Frontal cortex (tissue), 4 donors: ENCODE results near the gene MCAT. TPM values are rescaled to one million over a fixed set of nuclear protein-coding genes. Genes with fewer than 3 reads are reported as not detected.
"Not testable (repeated sequence)": the region's sequence is repeated elsewhere in the genome, so short reads cannot be mapped to it uniquely, and the experiment has no call there.

Experiments used
- DNase-seq, 2 donors: peaks; one replicate each; pipeline ENCODE4 v3.0.0; 2012; ENCODE audit warnings: low spot score in 2 of 2
- FAIRE-seq: peaks from 2 replicates; lab custom pipeline; 2012; peaks lifted over from hg19 to GRCh38; lab: Jason Lieb, UNC
- total RNA-seq: library from RNA; depleted of rRNA; stranded (reverse); fragments of >200 nt; gene quantifications from one replicate; pipeline ENCODE4 v1.2.3, GENCODE V29; 2014
- donor health status: control.
- donor health status: control.
- donor health status: control.

Gene MCAT
- total RNA-seq, 1 donor from 2014 or later = 13.9 TPM

DNA sequence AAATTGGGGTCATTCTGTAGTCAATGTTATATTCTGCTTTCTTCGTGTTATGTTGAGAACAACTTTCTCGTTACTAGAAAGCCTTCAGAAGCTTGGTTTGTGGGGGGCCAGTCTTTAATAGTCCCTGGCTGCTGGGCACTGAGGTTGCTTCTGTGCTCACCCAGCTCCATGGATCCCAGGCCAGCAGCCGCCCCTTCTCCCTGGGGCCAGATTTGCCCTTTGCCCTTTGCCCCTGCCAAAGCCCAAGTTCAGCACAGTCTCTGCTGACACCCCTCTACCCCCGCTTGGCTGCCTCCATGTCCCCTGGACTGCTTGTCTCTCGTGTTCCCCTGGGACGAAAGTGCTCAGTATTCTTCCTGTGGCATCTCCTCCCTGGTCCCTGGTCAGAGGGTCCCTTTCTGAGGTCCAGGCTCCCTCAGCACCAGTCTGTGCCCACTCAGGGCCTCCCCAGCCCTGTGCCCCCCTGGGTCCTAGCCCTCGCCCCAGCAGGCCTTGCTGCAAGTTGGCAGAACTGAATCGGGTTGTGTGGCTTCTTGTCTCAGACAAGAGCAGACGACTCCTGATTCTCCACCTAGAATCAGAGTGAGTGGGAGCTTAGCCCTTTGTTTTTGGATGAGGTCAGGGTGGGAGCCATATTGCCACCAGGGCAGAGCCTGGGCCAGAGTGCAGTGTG, 14.8 kb upstream of the MCAT start:
- no peak for FAIRE-seq

DNA sequence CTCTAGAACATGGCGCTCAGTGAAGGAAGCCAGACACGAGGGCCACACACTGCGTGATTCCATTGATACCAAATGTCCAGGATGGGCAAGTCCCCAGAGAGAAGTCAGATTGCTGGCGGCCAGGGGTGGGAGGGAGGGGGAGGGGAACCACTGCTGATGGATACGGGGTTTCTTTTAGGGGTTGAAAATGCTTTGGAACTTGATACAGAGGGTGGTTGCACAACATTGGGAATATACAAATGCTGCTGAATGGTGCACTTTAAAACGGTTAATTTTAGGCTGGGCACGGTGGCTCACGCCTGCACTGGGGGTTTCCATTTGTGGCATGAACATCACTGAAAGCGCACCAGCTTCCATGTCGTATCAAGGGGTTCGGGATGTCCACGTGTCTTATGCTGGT, 13.2 kb upstream of the MCAT start:
- no peak for DNase-seq
- no peak for FAIRE-seq

More for the DNA sequence above, 14.8 kb upstream of the MCAT start:
- DNase-seq = no peak

DNA sequence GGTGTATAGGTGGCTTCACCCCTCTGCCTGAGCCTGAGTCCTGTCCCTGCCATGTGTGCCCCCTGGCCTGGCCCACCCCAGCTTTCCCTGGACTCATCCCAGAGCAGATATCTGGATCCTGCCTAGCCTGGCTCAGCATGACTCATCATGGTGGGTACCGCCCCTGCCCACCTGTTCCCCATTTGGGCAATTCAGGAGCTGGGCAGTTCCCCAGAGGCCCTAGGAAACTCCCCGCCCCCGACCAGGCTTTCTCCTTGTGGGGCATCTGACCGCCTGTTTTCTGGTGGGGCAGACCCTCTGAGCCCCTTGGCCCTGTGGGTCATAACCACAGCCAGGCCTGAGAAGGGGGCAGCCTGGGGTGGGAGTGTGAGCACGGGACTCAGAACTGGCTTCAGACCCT, 12.6 kb upstream of the MCAT start:
- FAIRE-seq (no peak), DNase-seq (no peak)

DNA sequence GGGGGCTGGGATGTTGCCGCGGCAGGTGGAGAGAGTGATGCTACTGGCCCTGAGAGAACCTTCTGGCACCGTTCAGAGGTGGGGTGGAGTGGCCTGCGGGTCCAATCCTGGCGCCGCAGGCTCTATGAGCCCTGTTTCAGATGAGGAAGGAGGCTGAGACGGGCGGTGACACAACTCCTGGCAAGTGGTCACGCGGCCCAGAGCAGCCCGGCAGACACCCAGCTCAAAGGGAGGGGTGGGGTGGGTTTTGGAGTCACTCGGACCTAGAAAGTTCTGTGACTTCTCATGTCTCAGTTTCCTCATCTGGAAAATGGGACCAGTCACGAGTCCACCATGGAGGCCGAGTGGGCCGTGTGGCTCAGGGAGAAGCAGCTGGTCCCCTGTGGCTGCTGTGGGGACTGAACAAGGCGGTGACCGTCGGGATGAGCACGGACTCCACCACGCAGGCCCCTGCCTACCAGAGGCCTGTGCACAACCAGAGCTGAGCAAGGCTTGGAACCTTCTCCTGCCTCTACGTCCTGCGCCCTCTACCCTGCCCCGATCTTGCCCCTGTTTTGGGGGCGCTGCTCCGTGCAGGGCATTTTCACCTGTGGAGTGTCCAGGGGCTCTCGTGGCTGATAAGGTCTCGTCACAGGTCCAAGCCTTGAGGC, 11.8 kb upstream of the MCAT start:
- no peak for DNase-seq
- no peak for FAIRE-seq

DNA sequence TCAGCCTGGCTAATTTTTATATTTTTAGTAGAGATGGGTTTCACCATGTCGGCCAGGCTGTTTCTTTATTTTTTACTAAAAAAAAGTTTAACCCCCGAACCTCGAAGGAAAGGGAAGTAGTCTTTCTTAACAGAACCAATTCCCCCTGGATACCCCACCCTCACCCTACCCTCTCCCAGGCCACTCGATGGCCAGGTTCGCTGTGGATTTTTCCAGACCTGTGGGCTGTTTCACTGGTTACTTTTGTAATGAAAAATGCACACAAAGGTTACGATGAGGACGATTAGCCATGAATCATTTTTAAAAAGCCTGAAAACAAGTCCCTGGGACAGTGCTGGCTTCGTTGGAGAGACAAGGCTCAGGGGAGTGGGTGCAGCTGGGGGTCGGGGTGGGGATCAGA, 10.7 kb upstream of the MCAT start:
- DNase-seq (no peak), FAIRE-seq (no peak)

DNA sequence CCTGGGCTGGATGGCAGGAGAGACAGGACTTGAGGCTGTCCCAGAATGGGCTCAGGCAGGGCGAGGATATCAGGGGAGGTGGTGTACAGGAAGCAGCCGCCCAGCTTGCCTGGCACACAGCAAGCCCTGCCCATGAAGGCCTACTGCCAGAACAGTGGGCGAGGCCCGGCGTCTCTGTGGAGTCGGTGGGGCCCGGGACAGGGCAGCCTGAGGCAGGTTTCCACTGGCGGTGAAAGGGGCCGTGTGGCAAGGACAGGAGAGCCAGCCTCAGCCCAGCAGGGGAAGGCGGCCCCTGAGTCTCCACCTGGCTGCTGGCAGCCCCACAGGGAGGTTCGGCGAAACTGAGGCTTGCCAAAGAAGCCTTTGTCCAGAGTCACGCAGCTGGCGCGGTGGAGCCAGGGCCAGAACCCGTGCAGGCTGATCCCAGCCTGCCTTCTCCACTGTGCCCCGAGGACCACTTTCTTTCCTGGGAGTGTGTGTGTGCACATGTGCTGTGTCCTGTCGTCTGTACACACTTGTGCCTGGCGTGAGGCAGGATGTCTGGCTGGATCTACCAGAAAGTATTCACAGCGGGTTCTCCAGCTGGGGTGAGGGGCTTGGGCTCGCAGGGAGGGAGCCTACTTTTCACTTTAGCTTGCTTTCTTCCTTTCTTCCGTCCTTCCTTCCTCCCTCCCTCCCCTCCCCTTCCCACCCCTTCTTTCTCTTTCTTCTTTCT, 9.3 kb upstream of the MCAT start:
- FAIRE-seq (no peak), DNase-seq (peak in 1 of 2 donors; percentile 61)

DNA sequence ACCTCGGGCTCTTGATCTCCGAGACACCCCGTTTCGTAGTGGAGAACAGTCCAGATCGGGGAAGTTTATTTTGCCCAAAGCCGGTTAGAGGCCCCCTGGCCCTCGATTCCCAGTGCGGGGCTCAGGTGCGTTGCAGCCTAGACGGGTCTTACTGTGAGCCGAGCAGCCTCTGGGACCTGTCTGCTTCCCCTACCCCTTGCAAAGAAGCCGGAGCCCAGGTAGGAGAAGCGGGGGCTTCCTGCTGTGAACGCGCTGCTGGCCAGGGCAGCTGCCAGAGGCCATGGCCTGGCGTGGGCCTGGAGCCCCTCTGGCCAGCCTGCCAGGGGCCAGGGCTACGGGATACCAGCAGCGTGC, 8.8 kb upstream of the MCAT start:
- DNase-seq (no peak), FAIRE-seq (no peak)

DNA sequence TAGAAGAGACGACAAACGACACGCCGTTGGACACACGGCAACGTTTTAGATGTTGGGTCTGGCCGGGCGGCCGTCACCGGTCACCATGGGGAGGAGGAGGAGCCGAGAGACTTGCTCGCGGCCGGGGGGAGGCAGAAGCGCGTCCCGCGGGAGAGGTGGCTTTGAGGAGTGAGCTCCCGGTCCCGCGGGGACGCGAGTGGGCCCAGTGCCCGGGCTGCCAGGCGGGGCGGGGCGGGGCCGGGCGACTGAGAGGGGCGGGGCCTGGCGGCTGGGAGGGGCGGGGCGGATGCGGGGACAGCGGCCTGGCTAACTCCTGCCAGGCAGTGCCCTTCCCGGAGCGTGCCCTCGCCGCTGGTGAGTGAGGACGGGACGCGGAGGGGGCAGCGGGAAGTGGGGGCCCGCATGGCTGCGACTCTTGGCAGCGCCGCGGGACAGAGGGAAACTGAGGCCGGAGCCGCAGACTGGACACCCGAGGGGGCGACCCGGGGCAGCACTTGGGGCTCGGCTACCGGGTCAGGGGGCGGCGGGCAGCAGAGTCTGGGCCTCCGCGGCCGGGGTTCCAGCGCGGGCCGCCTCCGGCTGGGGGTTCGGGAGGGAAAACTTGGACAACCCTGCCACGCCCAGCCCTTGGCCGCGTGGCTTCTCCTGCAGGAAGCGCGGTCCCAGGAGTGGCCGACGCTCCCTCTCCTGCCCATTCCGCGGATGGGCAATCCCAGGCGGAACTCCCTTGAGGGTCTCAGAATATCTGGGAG, 8.2 kb upstream of the MCAT start, which contains the start of gene TSPO:
Gene TSPO, plus strand, starts transcription at position 309 of the 752 bp plus-strand sequence. CDS start 7,680 bp downstream, outside the sequence.
- FAIRE-seq (no peak), DNase-seq (peak; percentile 89 to 95)

DNA sequence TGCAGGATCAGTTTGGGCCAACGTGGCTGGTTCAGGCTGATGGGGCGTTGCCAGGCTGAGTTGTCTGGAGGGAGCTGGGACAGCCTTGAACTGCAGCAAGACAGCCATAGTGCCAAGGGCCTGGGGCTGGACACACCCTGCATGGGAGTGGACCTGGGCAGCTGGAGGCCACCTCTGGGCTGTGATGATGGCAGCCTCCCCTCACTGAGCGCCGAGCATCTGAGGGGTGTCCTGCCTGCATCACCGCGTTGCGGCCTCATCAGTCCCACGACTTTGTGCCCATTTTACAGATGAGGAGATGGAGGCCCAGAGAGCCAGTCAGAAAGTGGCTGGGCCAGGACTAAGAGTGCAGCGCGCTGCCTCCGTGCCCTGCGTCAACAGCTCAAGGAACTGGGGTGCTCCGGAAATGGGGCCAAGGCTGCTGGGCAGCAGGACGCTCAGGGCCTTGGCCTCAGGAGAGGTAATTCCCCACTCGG, 7.6 kb upstream of the MCAT start:
- FAIRE-seq (no peak), DNase-seq (no peak)

DNA sequence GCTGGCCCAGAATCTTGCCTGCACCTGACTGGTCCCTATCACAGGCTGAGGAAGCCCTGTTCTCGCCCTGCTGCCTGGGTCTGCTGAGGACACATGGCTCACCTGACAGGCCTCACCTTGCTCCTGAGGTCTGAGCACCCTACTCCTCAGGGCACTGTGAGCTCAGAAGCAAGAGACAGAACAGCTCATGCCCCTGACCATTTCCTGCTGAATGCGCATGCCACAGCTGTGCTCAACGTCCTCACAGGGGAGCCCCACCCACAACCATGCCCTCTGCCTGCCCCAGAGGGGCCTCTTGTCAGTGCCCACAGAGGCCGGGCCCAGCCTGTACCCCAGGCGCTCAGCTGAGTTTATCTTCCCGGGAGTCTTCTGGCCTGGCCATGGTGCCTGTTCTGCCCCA, 5.4 kb upstream of the MCAT start:
- DNase-seq = no peak
- no peak for FAIRE-seq

DNA sequence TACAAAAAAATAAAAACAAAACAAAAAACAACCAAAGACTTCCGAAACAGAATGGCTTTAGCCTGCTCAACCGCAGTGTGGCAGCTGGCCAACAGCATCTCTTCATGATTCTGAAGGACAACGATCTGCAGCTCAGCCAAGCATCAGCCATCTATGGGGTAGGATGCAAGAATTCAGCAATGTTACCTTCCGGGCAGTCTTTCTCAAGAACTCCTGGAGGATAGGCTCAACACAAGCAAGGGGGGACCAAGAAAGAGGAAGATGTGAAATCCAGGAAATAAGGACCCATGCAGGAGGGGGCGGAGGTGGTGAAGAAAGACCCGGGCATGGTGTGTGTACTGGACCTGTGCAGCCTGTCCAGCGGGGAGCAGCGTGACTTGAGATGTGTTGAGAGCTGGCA, 4.6 kb upstream of the MCAT start:
- DNase-seq (no peak), FAIRE-seq (no peak)

DNA sequence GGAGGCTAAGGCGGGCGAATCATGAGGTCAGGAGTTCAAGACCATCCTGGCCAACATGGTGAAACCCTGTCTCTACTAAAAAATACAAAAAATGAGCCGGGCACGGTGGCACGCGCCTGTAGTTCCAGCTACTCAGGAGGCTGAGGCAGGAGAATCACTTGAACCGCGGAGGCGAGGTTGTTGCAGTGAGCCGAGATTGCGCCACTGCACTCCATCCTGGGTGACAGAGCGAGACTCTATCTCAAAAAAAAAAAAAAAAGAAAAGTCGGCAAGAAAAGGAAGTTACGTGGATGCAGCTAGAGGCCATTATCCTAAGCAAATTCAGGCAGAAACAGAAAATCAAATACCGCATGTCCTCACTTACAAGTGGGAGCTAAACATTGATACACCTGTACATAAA, 3.1 kb upstream of the MCAT start:
- not testable (repeated sequence) for DNase-seq, FAIRE-seq

DNA sequence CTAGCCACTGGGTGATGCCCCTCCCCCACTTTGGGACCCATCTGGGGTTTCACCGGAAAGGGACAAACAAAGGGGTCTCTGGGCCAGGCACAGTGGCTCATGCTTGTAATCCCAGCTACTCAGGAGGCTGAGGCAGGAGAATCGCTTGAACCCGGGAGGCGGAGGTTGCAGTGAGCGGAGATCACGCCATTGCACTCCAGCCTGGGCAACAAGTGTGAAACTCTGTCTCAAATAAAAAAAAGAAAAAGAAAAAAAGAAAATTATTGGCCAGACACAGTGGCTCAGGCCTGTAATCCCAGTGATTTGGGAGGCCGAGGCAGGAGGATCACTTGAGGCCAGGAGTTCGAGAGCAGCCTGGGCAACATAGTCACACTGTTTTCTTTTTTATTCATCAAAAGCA, 2.2 kb upstream of the MCAT start:
- not testable (repeated sequence) for DNase-seq, FAIRE-seq

DNA sequence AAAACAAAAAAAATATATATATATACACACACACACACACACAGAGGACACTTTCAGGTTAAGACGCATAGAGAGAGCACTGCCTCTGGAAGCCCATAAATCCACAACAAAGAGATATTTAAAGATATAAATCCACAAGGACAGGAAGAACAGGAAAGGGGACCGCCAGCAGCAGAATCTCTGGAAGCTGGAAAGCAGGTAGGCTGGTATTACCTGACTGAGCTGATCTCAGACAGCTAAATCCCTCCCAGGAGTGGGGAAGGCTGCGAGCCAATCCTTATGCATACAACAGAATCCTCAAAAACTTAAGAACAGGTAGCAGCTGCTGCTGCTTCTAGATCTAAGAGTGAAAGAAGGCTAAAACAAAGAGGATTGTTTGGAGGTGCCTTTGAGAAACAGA, 1.8 kb upstream of the MCAT start:
- DNase-seq (no peak), FAIRE-seq (no peak)

DNA sequence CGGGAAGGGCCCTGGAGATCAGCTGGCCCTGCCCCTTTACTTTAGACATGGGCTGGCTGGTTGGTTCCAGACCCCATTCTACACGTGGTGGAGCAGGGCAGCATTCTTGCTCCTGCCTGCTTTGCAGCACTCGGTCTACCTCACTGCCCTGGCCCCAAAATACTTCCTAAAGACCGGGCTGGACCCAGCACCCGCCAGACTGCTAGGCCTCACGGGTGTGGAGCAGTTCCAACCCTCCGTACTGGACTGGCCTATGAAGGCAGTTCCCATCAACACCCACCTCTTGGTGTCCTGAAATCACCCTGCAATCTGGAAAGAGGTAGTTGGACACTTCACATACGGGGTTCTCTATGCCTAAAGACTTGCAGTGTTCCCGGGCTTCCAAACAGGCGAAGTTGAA, 6.4 kb downstream of the MCAT start:
- FAIRE-seq = no peak
- DNase-seq = no peak

DNA sequence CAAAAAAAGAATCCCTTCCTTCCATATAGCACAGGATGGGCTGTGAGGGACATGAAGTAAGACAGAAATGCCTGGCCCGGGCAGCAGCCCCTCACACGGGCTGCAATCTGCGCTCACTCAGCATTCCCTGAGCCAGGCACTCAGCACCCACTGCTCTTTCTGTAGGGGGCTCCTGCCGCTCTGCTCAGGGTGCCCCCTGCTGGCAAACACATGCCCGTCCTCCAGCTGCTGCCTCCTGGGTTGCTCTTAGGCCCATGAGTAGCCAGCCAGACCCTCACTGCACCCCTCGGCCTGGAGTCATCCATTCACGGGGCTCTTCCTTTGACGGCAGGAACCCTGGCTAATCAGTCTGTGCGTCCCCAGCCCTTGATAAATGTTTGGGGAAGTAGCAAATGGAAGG, 6.9 kb downstream of the MCAT start:
- FAIRE-seq (no peak), DNase-seq (peak in 1 of 2 donors; percentile 58)

DNA sequence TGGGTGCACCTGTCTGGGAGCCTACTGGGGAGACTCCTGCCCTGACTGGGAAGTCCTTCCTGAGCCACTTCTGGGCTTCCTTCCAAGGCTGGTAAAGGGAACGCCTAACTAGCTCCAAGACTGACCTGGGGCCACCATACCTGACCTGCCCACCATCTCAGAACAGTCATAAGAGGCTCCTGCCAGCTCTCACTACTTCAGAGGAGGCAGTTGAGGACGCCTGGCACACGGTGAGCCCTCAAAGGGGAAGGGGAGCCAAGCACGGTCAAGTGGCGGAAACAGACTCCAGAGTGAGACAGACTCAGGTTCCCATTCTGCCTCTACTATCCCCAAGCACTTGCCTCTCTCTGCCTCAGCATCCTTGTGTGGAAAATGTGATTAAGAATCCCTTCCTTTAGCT, 7.6 kb downstream of the MCAT start:
- DNase-seq (no peak), FAIRE-seq (no peak)

DNA sequence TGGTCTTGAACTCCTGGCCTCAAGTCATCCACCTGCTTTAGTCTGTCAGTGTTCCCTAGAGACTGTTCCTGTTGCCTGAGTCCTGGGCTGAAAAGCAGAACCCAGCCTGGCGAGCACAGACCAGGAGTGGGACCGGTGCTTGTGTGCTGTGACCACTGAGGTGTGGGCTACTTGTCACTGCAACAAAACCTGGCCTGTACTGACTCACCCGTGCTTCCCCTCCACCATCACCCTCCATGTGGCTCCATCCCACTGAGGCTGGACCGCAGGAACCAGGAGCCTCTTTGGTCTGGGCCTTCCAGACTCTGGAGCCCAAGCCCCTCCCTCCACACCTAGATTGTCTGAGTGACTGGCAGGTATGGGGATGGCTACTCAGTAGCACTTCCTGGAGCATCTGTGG, 8.6 kb downstream of the MCAT start:
- FAIRE-seq (no peak), DNase-seq (no peak)

DNA sequence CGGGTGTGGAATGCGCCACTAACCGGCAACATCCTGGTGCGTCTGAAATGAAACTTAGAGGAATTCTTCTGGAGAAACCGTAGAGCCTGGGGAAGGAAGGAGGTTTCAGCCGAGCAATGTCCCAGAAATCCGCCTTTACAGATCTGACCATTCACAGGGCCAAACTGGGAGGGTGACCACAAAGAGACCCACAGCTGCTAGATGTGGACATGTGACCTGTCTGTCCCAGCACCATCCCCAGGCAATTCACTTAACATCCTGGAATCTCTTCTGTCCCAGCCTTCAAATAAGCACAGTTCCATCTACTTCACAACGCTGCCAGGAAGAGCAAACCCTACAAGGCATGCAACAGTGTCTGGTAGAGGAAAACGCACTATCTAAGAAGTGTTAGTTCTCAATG, 9.8 kb downstream of the MCAT start:
- FAIRE-seq (no peak), DNase-seq (no peak)

DNA sequence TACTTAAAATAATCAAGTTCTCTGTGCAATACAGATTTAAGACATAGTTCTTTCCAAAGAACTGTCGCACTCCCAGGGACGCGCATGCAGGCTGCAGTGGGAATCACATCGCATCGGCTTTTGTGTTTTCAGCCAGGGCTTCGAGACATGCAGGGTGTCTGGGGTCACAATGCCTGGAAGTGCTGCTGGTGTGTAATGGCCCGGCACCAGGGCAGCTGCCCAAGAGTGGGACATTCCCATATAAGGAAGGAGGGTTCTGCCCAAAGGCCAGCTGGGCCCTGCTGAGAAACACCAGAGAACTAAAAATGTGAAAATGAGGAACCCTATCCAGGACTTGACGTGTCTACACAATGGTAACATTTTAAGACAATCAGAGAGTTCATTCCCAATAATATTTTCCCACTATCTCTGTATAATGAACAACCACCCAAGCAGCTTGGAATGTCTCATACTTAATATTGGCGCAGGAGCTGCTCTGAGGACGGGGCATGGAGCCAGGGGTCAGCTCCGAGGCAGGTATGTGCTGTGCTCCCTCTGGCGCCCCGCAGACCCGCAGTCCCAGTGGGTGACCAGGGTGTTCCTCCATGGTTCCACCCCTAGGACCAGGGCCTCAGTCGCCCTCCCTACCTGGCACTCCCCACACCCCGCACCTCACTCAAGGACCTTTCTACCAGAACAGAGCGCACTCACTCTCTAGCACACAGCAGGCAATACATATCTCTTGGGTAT, 11.3 kb downstream of the MCAT start:
- DNase-seq = no peak
- FAIRE-seq = no peak
